SKM-1 (cell line): ENCODE measurements around the gene UBD.

ENCODE experiments used
- DNase-seq: peaks from one replicate; lab custom pipeline; 2025; ENCODE audit not compliant: unreplicated experiment; lab: John Stamatoyannopoulos, UW

The UBD gene

DNA sequence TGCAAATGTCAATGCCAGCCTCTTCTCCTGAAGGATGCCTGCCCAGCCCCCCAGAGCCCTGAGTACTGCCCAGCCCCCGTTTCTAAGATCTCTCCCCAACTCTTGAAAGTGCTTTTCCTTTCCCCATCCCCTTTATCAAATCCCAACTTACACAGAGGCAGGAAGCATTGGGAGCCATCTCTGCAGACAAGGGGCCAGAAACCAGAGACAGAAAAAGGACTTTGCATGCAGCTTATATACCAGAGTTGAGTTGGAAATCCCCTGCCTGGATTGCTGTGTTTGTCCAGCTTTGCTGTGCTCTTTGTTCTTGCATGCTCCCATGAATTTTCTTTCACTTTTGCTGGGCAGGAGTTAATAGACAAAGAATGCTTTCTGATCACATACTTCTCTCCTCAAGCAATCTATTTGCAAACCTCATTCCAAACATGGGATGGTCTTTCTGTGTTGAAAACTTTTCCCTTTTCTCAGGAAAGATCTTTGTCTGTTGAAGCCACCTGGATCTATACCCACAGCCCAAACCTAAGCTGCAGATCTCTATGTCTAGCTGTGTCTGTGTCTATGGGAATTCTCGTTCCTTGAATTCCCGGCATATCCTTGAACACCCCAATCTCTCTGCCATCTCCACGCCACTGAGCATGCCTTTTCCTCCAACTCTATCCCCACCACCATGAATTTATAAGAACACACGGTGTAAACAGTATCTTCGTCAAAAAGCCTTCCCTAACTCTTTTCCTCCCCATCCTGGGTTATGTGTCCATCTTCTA is at the start of gene UBD:
Gene UBD (minus strand): TSS at position 209 of the 764 bp plus-strand sequence. CDS start 31 bp downstream, at position 178.
- DNase-seq, result no peak

DNA sequence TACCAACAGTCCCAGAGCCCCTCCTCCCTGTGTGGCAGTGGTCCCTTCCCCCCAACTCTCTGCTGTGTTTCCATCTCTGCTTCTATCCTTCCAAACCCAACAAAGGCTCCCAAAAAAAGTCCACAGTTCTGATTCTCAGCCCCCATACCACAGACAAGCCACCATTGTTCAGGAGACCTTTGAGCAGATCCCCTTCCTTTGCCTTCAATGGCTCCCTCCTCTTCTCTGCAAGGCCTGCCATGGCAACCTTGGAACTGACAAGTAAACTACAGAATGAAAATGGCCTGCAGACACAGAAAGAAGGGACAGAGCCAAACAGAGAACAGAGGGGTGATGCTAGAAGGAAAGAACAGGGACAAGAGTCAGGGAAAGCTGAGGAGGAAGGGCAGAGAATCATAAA is 48.6 kb upstream of the UBD start:
- no peak for DNase-seq

DNA sequence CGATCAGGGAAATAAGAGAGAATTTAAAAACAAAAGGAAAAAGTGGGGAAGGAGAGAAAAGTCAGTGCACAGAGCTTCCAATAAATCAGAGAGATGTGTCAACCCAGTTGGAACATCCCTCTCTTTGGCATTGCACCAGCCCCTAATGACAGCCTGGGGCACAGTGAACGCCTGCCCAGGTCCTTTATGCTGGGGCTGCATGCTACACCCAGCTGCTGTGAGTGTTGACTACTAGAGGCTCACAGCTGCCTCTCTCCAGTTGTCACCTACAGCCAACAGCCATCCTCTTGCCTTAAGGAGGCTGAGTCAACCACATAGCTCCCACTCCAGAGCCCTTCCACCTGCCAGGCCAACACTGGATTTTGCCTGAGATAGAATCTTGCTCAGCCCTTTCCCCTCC is 44.4 kb upstream of the UBD start:
- no peak for DNase-seq

DNA sequence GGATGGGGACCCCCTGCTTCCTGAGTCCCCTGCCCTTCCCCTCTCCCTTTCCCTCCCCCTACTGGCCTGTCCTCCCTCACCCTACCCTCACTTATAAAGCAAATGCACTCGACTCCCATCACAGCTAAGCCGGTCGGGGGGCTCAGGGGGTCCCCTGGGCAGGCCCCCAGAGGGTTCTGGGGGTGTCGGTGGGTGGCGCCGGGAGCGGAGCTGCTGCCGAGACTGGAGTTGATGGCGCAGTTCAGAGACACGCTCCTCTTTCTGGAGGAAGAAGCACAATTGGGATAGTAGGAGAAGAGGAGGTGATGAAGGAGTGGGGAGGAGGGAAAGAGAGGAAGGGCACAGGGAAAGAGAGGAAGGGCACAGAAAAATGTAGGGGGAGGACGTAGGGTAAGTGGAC is 43.9 kb upstream of the UBD start:
- DNase-seq, result no peak

DNA sequence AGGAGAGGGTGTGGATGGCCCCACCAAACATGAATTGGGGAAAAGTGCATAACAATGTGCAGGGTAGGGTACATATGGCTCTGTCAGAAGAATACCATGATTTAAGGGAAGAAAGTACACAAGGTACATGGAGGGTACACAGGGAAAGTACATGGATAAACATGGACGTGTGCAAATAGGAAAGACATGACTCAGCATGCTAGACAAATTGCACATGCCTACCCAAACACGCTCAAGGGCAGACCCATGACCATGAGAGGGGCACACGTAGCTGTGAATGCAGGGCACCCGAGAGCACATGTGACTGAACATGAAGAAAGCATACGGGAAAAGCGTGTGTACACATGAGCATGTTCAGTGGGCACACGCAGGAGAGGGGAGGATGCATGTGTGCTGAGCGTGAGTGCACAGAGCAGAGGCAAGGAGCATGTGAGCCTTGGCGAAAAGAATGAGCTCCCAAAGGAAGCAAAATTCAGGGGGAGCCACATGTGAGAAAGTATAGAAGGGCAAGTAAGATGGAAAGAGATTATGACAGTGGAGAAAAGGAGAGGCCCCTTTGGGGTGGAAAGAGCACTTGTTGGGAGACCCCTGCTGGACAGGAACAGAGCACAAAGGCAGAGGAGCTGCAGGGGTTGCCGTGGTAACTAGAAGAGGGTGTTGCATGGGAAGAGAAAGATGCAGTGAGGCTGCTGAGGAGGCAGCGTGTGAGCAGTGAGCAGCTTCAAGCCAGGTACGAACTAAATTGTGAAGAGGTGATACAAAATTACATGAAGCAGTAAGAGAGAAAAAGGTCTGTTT is 43.2 kb upstream of the UBD start:
- DNase-seq, result no peak

DNA sequence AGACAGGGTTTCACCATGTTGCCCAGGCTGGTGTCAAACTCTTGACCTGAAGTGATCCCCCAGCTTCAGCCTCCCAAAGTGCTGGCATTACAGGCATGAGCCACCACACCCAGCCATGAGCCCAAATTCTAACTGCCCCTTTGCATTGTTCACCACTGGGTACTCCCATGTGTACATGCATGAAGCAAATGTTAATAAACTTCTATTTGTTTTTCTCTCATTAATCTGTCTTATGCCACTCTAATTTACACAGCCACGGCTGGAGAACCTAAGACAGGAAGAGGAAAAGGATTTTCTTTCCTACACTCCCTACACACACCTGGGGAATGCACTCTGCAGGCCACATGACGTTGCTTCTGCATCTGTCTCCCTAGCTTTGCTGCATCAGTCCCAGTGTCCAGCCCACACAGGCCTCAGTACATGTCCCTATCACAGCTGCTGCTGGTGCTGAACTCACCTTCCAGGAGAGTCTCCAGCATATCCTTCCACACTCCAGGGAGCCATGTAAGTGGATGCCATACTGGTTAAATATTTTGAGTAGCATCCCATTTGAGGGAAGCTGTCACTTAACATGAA is 38.7 kb upstream of the UBD start:
- DNase-seq, result no peak

DNA sequence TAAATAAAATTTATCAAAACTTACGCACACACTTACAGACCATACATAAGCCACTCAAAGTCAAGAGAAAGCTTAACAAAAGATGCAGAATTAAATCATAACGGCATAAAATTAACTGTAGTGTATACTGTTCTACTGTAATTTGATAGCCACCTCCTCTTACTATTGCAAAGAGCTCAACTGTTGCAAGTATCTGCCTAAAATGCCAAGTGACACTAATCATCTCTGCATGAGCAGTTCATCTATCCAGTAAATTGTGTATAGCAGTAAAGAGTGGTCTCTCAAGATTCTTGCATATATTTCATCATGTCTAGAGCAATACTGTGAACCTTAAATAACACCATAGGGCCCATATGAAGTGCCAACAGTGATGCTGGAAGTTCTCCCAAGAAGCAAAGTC is 37.7 kb upstream of the UBD start:
- no peak for DNase-seq

DNA sequence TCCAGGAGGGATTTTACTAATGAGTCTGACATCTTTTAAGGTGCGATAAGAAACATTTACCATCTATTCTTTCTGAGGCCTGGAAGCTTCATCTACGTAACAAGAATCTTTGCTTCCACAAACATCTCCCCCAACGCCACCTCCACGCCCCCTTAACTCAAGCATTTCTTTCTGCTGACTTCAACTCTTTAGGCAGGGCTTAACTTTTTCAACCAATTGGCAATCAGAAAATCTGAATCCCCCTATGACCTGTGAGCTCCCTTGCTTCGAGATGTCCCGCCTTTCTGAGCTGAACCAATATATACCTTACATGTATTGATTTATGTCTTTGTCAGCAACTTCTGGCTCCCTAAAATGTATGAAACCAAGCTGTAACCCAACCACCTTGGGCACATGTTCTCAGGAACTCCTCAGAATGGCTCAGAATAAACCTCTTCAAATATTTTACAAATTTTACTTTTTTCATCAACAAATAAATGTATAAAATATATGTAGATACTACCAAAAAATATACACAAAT is 36.9 kb upstream of the UBD start:
- DNase-seq, result no peak

DNA sequence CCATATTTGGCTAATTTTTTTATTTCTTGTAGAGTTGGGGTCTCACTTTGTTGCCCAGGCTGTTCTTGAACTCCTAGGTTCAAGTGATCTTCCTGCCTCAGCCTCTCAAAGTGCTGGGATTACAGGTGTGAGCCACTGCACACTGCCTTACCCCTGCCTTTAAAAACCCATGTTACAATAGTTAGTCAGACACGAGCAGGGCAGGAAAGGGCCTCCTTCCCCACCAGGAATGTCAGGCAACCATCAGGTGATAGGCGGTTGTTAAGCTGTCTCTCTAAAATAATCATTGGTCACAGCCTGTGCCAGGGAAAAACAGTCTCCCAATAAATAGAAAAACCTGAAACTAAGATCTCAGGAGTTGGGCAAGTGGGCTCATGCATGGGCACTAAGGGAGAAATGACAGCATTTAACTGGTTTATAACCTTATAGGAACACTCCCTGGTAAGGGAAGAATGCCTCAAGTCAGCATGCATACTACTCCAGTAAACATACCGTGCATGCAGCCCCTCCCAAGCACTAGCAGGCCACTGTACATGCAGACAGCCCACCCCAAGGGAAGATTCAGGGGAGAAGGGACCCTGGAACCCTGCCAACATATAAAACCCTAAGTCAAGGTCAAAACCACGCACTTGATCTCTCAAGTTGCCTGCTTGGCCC is 33.8 kb upstream of the UBD start:
- no peak for DNase-seq

DNA sequence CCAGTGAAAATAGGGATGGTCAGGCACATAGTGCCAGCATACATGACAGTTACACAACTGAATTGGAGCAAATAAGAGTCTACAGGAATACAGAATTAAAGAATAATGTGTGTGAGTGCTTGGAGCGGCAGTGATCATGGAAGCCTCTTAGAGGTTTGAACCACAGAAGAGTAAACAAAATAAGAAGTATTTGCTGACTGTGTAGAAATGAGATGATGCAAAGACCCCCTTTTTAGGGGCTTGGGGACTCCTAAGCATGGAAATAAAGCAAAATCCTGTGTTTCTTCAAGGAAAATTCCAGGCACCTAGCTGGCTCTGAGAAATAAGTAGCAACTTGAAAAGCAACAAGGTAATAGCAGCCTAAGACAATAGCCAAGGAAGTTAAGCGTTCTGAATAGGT is 32.1 kb upstream of the UBD start:
- DNase-seq, result no peak

DNA sequence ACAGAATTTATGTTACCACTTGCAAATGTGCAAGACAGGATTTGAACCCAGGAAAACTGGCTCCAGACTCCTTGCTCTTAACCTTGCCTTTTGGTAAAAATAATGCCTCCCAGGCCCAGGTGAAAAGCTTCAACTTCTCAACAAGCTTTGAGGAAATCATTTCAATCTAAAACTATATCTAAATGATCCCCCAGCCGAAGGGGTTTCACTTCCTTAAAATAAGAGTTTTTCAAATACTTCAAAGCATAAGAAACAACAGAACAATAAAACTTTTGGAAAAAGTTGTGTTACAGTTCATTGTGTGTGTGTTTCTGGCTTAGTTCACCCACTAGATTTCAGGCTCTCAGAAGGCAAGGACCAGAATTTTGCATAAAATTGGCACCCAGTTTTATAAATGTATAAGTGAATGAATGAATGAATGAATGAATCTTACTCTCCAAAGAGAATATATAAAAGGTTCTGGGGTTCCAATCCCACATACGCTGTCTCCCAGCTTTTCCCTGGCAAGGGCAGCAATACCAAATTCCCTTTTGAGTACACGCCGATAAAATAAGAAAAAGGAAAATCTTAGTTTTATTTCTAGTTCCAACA is 30.8 kb upstream of the UBD start:
- DNase-seq, result no peak

DNA sequence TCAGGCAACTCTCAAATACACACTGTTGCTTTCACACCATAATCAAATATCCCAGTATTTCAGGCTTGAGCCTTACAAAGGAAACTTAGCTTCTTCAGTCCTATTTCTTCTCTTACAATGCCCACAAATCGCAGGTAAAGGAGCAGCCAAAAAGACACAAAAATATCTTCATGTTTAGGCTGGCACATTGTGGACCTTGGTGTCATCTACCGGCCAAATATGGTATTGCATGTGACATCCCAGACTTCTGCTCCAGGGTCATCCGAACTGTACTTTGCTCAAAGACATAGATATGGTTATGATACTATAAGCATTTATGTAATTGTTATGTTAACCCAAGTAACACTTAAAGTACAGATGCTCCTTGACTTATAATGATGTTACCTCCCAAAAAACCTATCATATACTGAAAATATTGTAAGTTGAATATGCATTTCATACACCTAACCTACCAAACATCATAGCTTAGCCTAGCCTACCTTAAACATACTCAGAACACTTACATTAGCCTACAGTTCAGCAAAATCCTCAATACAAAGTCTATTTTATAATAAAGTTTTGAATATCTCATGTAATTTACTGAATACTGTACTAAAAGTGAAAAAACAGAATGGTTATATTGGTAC is 30.0 kb upstream of the UBD start:
- no peak for DNase-seq

DNA sequence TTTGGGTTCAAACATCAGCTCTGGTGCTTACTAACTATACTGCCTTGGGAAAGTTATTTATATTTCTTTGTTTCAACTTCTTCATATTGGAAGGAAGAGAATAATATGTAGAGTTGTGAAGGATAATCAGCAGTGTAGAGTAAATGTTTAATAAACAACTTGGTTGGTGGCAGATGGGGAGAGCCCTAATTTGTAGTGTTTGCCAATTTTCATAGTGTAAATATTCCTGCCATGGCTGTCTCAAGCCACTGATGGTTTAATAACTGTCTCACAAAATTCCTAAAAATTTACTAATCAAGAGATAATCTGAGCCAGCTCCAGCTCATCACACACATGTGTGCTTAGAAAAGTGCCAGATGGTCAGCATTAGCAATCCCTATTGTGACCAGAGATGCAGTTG is 25.3 kb upstream of the UBD start, which contains the start of gene OR2H2:
Gene OR2H2 (plus strand): TSS at position 301 of the 400 bp plus-strand sequence. CDS start 2,824 bp downstream, outside the sequence.
- DNase-seq, result no peak

DNA sequence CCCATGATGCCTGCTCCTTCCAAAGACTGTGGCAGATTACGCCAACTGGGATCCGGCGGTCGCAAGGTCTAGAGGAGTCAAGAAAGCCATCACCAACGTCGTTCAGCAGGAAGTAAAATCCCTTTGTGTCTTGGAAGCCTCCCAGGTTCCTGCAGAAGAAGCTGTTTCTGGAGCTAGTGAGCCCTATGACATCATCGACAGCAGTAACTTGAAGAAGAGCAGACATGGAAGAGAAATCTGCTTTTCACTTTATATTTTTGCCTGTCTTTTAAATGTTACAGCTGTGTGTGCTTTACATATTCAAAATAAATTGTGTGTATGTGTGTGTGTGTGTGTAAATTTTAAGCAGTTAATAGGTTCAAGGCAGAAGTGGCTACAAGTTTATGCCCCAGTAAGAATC is 18.0 kb upstream of the UBD start:
- DNase-seq, result no peak

DNA sequence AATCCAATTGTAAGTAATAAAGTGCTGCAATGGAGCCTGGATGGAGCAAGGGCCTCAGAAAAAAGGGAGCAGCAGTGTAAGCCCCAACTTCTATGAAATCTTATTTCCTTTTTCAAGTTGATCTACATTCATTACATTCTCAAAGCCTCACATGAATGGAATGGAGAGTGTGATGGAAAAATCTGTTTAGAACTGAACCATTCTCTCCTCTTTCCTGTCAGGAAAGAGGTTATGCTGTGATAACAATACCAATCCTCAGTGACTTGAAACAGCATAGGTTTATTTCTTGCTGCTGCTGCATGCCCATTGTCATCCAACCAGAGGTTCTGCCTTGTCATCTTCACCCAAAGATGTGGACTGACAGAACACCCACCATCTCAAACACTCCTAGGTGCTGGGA is 16.5 kb upstream of the UBD start:
- no peak for DNase-seq

DNA sequence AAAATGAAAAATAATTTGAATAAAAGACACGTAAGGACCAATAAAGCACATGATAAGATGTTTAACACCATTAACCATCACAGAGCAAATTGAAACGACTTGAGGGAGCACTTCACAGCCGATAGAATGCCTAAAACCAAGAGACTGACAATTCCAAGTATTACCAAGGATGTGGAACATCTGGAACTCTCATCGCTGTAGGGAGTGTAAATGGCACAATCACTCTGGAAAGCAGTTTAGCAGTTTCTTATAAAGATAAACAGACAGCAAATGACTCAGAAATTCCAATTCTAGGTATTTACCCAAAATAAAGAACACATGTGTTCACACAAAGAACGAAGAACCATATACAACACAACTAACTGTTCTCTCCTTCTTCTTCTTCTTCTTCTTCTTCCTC is 8.5 kb upstream of the UBD start:
- DNase-seq, result no peak

DNA sequence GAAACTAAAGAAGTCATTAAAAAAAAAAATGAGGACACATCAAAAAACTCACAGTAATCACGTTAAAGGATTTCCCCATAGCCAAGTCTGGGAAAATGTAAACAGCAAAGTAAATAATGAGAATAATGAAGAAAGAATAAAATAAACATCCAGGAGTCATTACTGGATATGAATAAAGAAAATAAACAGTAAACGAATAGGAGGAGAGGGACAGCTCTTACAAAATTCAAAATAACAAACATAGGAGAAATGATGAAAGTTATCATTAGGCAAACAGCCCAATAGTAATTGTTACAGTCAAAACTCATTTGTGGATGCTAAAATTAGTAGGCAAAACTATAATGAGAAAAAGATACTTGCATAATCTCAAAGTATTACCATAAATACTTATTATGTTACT is 8.0 kb upstream of the UBD start:
- no peak for DNase-seq

DNA sequence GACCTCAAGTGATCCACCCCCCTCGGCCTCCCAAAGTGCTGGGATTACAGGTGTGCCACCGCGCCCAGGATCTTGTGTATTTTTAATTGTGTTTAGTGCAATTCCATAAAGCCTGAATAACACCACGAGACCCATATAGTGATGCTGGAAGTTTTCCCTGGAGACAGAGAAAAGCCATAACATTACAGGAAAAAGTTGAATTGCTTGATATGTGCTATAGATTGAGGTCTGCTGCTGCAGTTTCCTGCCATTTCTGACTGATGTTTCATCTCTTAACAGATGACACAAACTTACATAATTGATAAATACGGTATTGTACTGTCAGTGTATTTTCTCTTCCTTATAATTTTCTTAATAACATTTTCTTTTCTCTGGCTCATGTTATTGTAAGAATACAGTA is 7.3 kb upstream of the UBD start:
- no peak for DNase-seq

DNA sequence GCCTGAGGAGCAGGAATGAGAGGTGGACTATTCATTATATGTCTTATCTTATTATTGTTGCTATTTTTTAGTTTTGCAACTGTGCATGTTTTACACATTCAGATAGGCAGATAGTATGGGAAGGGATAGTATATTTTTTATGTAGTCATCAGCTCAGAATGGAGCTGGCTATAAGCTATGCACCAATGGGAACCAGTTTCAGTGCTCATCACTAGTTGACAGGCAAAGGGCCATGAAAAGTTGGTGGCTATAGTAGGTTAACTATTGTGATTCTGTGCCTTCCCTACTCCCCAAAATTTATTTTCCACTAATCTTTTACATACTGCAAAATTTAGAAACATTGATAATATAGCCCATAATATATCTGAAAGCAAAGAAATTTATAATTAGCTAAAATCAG is 5.3 kb upstream of the UBD start:
- no peak for DNase-seq

DNA sequence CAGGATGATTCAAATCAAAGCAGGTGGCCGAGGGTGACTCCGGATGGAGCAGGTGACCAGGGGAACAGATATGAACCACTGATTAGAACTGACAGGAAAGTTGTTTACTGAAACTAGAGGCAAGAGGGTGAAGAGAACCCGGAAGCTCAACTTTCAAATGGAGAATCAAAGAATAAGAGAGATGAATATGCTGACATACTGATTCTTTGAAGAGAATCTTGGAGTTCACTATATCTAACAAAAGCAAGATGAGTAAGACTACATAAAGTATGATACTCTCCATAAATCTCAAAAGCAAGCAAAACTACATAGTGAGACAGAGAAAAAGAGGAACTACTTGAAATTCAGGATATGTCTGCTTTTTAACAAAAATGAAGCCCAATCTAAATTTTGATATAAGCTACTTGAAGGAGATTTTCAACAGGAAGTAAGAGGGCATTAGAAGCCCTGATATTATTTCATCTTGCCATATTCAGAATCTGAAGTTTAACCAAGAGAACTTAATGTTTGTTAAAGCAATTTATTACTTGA is 4.0 kb upstream of the UBD start:
- DNase-seq, result no peak
